SHP77 treated with DMSO at 0.1 percent for 48 hours (cell line): ENCODE measurements around the gene NSG1.

Experiments
- DNase-seq: peaks from one replicate; lab custom pipeline; 2025; lab: John Stamatoyannopoulos, UW

NSG1 gene

GRCh38 chr4:4396628-4397440 is 9.9 kb downstream of the NSG1 start:
- DNase-seq: no peak

DNA sequence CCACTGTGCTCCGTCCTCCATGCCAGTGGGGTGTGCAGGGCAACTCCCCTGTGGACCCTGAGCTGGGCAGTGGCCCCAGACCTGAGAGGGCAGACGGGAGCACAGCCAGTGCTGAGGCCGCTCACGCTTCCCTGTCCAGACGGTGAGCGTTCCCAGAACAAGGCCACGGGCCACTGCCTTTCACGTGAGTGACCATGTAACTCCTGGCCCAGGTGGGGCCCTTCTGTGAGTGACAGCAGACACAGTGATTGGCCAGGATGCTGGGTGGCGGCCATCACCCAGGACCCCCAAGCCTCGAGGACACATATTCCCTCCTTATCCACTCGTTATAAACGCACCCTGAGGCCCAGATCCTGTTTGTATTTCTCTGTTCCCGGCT is 10.5 kb downstream of the NSG1 start:
- no peak for DNase-seq

DNA sequence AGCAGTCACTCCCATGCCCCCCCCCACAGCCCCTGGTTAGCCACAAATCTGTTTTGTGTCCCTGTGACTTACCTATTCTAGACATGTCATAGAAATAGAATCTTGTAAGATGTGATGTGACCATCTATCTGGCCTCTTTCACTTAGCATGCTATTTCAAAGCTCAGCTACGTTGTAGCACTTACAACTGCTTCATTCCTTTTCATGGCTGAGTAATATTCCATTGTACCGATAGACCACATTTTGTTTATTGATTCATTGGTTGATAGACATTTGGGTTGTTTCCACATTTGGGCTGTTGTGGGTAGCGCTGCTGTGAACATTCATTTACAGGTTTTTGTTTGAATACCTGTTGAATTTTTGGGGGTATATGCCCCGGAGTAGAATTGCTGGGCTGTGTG is 11.5 kb downstream of the NSG1 start:
- no peak for DNase-seq

GRCh38 chr4:4401036-4401435 is 14.1 kb downstream of the NSG1 start:
- DNase-seq: no peak

GRCh38 chr4:4402966-4403365 is 16.1 kb downstream of the NSG1 start:
- no peak for DNase-seq

DNA sequence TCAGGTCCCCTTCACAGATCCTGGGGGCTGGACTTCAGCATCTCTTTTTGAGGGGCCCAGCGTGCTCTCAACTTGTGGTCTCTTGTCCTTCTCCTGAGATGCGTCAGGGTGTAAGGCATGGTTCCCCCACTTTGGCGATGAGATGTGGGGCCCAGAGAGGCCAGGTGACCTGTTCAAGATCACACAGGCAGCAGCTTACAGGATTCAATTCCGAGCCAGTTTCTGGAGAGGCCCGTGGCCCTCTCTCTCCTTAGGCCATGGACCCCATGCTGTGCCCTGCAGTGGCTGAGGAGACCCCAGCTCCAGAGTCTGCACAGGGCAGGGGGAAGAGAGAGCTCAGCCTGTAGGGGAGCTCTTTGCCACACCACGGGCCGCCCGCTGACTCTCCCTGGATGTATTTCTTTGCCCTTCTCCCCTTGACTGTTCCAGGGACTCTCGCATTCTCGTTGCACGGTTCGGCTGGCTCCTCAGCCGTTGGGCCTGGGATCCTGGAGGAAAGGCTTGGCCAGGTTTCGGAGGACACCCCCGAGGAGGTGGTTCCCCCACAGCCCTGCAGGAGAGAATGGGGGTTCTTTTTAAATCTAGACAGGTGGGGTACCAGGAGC is 18.6 kb downstream of the NSG1 start:
- DNase-seq: no peak

DNA sequence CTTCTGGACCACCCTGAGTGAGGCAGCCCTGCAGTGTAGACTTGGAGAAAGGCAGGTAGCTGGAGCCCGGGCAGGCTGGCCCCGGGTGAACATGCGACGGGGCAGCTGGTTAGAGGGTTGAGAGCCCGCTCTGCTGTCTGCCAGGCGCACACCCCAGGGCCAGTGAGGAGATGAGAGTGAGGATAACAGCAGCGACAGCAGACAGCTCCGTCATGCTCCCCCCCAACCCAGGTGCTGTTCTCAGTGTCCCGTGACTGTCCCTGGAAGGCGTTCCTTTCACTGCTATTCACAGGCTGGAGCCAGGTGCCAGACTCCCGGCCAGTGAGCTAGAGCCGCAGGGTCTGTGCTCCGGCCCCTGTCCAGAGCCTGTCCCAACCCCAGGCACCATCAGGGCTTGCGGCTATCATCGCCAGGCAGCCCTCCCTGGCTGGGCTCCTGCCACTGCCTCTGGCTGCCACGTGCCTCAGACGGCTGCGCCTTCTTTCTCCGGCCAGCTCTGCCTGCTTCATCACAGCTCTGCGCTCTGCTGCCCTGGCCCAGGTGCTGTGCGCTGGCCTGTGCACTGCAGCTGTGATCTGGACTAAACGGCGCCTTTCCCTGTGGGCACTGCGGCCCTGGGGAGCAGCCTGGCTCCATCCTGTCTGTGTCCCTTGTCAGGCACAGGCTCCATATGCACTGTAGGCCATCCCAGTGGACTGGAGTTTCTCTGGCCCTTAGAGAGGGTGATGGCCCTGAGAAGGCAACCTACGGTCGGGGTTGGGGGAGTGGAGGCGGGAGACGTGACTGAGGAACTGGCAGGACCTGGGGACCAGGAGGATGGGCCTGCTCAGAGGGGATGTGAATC is 19.8 kb downstream of the NSG1 start:
- no peak for DNase-seq

GRCh38 chr4:4407299-4408131 is 20.6 kb downstream of the NSG1 start:
- no peak for DNase-seq

DNA sequence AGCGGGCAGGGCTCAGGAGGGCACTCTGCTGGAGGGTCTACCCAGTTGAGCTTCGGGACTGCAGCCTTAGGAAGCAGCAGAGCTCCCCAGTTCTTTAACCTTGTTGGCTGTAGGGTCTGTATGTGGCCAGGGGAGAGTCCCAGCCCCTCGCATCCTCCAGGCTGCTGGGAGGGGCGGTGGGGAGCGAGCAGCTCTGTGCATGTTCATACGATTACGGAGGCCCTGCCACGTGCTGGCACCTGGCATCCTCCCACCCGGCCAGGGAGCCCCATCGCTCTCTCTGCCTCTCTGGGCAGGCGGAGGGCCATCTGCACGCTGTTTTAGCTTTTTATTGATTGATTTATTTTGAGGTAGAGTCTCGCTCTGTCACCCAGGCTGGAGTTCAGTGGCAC is 21.2 kb downstream of the NSG1 start:
- DNase-seq: no peak

GRCh38 chr4:4408576-4409335 is 21.9 kb downstream of the NSG1 start:
- DNase-seq: no peak

- no peak for DNase-seq
These were observed 22.7 kb downstream of the NSG1 start for GRCh38 chr4:4409416-4410115.

- DNase-seq: no peak
These were observed 23.4 kb downstream of the NSG1 start for GRCh38 chr4:4410271-4410670.

- DNase-seq: no peak
These were observed 25.0 kb downstream of the NSG1 start for GRCh38 chr4:4411906-4412305.

GRCh38 chr4:4412641-4413372 is 25.9 kb downstream of the NSG1 start:
- DNase-seq: no peak

DNA sequence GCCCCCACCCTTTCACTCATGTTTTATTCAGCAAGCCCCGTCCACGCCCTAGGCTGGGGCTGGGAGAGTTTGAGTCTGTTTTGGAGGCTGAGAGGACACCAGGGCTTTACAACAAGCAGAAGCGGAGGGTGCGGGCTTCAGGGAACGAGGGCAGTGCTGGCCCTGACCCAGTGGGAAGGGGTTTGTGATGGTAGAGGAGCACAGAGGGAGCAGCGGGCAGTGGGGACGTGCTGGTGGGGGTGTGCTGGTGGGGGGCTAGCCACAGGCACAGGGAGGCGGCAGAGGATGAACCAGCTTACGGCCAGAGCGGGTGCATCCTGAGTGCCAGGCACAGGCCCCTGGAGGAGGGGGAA is 26.4 kb downstream of the NSG1 start:
- no peak for DNase-seq

- no peak for DNase-seq
These were observed 26.9 kb downstream of the NSG1 start for GRCh38 chr4:4413806-4414205.

DNA sequence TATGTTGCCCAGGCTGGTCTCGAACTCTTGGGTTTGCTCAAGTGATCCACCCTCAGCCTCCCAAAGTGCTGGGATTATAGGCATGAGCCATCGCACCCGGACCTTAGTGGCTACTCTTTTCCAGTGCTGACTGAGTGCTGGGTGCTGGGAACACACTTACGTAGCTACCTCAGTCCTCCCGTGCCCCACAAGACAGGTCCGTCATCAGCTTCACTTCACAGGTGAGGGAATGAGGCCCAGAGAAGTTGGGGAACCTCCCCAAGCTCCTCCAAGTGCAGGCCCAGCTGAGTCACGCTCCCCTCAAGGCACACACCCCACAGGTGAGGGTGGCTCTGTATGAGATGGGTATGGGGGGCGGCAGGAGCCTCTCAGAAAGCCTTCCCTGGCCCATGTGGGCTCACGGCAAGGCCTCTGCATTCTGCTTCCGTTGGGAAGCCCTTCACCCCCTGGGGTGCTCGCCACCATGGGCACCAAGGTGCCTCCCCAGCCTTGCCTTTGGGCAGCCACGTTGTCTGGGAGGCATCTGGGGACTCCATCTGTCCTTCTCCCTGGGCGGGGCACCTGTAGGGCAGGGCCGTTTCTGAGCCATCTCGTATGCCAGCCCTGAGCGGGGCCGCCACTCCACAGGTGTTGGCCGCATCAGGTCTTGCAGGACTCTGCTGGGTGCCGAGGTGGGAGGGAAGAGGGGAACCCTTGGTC is 28.4 kb downstream of the NSG1 start:
- no peak for DNase-seq

GRCh38 chr4:4415806-4416805 is 29.2 kb downstream of the NSG1 start:
- no peak for DNase-seq
